Lower leg skin (tissue), 3 donors: ENCODE measurements around the gene PPM1E.

Experiments used
- CTCF ChIP-seq, 3 donors: fragments of 450-650 bp; IDR thresholded peaks; one replicate each; pipeline ENCODE4 v1.5.1; 2016; ENCODE audit warnings: antibody characterized with exemption in 3 of 3, mild to moderate bottlenecking in 3 of 3, moderate library complexity in 2 of 3
- POLR2A ChIP-seq, 2 donors: fragments of 450-650 bp; IDR thresholded peaks; one replicate each; pipeline ENCODE4 v1.6.1; 2016 to 2017; ENCODE audit warnings: antibody characterized with exemption in 2 of 2, mild to moderate bottlenecking in 1 of 2, moderate library complexity in 1 of 2

GRCh38 chr17:58783380-58783779 is 27.7 kb downstream of the PPM1E start:
- TF ChIP-seq POLR2A (IDR thresholded peaks at IDR 0.05) (no peak), CTCF (IDR thresholded peaks at IDR 0.05) (no peak)
